ENCODE data around the gene CDC42EP3.

CDC42EP3 gene

DNA sequence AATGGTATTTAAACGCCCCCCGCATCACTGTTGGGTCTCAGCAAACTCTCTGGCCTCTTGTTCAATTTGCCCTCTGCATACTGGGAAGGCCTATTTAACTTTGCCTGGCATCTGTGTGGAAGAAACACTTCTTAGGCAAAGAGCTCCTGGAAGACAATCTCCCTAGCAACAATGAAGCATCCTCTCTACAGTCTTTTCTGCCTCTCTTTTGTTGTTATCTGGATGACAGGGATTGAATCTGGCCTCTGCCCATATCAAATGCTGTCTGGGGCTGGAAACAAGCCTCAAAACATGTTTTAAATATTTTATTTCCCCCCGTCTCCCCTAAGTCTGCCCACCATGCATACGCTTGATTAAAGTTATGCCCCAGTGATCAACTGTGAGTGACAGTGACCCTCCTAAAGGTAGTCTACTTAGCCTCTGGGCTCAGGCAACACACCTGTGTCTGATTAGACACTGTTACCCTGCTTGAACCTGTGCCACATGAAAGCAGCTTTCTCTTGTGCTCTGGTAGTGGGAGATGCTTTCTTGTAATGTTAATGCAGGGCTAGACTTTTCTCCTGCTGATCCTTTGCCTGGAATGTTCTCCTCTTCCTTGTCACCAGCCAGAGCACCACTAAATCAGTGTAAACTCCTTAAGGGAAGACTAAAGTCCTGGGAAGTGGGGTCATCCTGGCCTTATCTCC, 34.9 kb downstream of the CDC42EP3 start:
- no peak for DNase-seq (ENCODE audit: low spot score)
- TF ChIP-seq CTCF (IDR thresholded peaks at IDR 0.05; ENCODE audit: extremely low read depth, insufficient read depth, missing control alignments): no peak
- in situ Hi-C loops (cut with MboI; ENCODE audit: low pct_unique_long_range_greater_than_20kb, low sequenced_read_pairs, unreplicated experiment): no loop called here

GRCh38 chr2:37635504-37636380, 35.7 kb downstream of the CDC42EP3 start:
- no peak for TF ChIP-seq CTCF (IDR thresholded peaks at IDR 0.05; ENCODE audit: extremely low read depth, insufficient read depth, missing control alignments)
- in situ Hi-C loops (cut with MboI; ENCODE audit: low pct_unique_long_range_greater_than_20kb, low sequenced_read_pairs, unreplicated experiment): no loop called here
- DNase-seq (ENCODE audit: low spot score): no peak

- in situ Hi-C loops (cut with MboI; ENCODE audit: low pct_unique_long_range_greater_than_20kb, low sequenced_read_pairs, unreplicated experiment): no loop called here
- DNase-seq (ENCODE audit: low spot score): no peak
- no peak for TF ChIP-seq CTCF (IDR thresholded peaks at IDR 0.05; ENCODE audit: extremely low read depth, insufficient read depth, missing control alignments)
These were observed 36.4 kb downstream of the CDC42EP3 start for GRCh38 chr2:37634914-37635503.

DNA sequence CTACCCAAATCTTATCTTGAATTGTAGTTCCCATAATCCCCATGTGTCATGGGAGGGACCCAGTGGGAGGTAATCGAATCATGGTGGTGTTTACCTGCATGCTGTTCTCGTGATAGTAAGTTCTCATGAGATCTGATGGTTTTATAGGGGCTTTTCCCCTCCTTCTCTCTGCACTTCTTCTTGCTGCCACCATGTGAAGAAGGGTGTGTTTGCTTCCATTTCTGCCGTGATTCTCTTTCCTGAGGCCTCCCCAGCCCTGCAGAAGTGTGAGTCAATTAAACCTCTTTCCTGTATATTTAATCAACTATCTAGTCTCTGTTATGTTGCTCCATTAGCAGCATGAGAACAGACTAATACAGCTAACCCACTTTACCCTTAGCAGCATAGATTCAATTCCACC, 37.6 kb downstream of the CDC42EP3 start:
- no peak for DNase-seq (ENCODE audit: low spot score)
- in situ Hi-C loops (cut with MboI; ENCODE audit: low pct_unique_long_range_greater_than_20kb, low sequenced_read_pairs, unreplicated experiment): no loop called here
- TF ChIP-seq CTCF (IDR thresholded peaks at IDR 0.05; ENCODE audit: extremely low read depth, insufficient read depth, missing control alignments): no peak

- no peak for TF ChIP-seq CTCF (IDR thresholded peaks at IDR 0.05; ENCODE audit: extremely low read depth, insufficient read depth, missing control alignments)
- in situ Hi-C loops (cut with MboI; ENCODE audit: low pct_unique_long_range_greater_than_20kb, low sequenced_read_pairs, unreplicated experiment): no loop called here
- DNase-seq (ENCODE audit: low spot score): no peak
These were observed 38.2 kb downstream of the CDC42EP3 start for GRCh38 chr2:37633234-37633633.

DNA sequence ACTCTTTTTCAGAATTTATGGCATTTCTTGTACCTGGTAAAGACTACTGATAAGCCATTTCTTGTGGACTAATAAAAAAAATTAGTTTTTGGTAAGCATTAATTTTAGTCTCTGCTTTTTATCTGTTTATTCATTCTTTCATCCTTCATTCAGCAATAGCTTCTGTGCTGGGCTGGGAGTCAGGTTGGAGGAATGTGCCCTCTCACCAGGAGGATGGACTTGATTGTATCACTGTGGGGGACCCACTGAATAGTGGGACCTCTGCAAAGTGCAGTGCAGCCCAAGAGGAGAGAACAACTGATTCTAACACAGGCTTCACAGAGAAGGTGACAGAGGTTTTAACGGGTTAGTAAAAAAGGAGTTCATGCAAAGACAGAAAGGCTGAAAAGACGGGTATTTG, 39.1 kb downstream of the CDC42EP3 start:
- DNase-seq (ENCODE audit: low spot score): no peak
- in situ Hi-C loops (cut with MboI; ENCODE audit: low pct_unique_long_range_greater_than_20kb, low sequenced_read_pairs, unreplicated experiment): no loop called here
- TF ChIP-seq CTCF (IDR thresholded peaks at IDR 0.05; ENCODE audit: extremely low read depth, insufficient read depth, missing control alignments): no peak
